Calu3 (cell line): ENCODE results near the gene NSL1. TPM values are rescaled to one million over a fixed set of nuclear protein-coding genes. Genes with fewer than 3 reads are reported as not detected.

Experiments
- BruUV-seq: library from RNA; stranded (reverse); fragments of 400-500 nt; replicated peaks from 2 replicates; lab custom pipeline; 2021; lab: Mats Ljungman, UMichigan
- CTCF ChIA-PET: fragments of 300-600 bp; sonication (Branson Sonifier 250); formaldehyde crosslinking; loops from one replicate; lab custom pipeline; 2022; ENCODE audit warnings: antibody characterized with exemption; lab: Charles Lee
- DNase-seq: peaks from one replicate; pipeline ENCODE4 v3.0.0; 2022
- H3K27ac Mint-ChIP-seq: one replicate; pipeline ENCODE4 v1.8.0; 2022; ENCODE audit warnings: mixed read lengths; ENCODE audit not compliant: unreplicated experiment
- H3K27me3 Mint-ChIP-seq: one replicate; pipeline ENCODE4 v1.8.0; 2022; ENCODE audit warnings: mixed read lengths; ENCODE audit not compliant: unreplicated experiment
- H3K36me3 Mint-ChIP-seq: one replicate; pipeline ENCODE4 v1.8.0; 2022; ENCODE audit warnings: mild to moderate bottlenecking, moderate library complexity, mixed read lengths; ENCODE audit not compliant: insufficient read depth, unreplicated experiment
- H3K4me1 Mint-ChIP-seq: one replicate; pipeline ENCODE4 v1.8.0; 2022; ENCODE audit warnings: mild to moderate bottlenecking, low read depth, mixed read lengths; ENCODE audit not compliant: unreplicated experiment
- H3K4me3 Mint-ChIP-seq: one replicate; pipeline ENCODE4 v1.8.0; 2022; ENCODE audit warnings: mild to moderate bottlenecking, low read depth, moderate library complexity, mixed read lengths; ENCODE audit not compliant: unreplicated experiment
- H3K9me3 Mint-ChIP-seq: one replicate; pipeline ENCODE4 v1.8.0; 2022; ENCODE audit warnings: low read depth, mixed read lengths; ENCODE audit not compliant: unreplicated experiment
- CTCF ChIP-seq: fragments of 200-600 bp; IDR thresholded peaks from one replicate; pipeline ENCODE4 v1.8.0; 2022; ENCODE audit warnings: antibody characterized with exemption; ENCODE audit not compliant: unreplicated experiment
- intact Hi-C: fragments of 100-400 bp; cut with micrococcal nuclease; formaldehyde crosslinking; loops from one replicate; pipeline ENCODE4 v1.10.0; 2022; ENCODE audit not compliant: unreplicated experiment
- total RNA-seq: library from RNA; stranded (reverse); gene quantifications from 2 replicates; pipeline ENCODE4 v1.2.3, GENCODE V29; 2022

The NSL1 gene
- total RNA-seq, 1 experiment from 2014 or later, result 47.2 TPM

- CTCF ChIA-PET, result interaction anchor here (0.6 kb wide), 1 partner anchor 1114 kb away, joined by 3 read pairs; no protein-coding TSS in a partner anchor
- intact Hi-C loops, result no loop called here
- Mint-ChIP-seq H3K27me3 (peaks cover 36% of the 10 kb centered on the region), H3K36me3 (no peaks in the 10 kb centered on the region), H3K9me3 (no peaks in the 10 kb centered on the region), H3K4me3 (no peak overlapping the region), H3K4me1 (no peaks in the 10 kb centered on the region), H3K27ac (no peak overlapping the region)
- TF ChIP-seq CTCF, result no peak
- DNase-seq, result no peak
- BruUV-seq, result no TSS peak
Measured at GRCh38 chr1:212684076-212684475, 107.5 kb downstream of the NSL1 start.

GRCh38 chr1:212683357-212683722, 108.2 kb downstream of the NSL1 start:
- no peaks in the 10 kb centered on the region for H3K36me3 Mint-ChIP-seq
- peaks cover 42% of the 10 kb centered on the region for H3K27me3 Mint-ChIP-seq
- intact Hi-C loops, result no loop called here
- CTCF ChIA-PET, result interaction anchor here (0.6 kb wide), 1 partner anchor 1113 kb away, joined by 3 read pairs; no protein-coding TSS in a partner anchor
- no peak overlapping the region for H3K4me3 Mint-ChIP-seq
- no peak for TF ChIP-seq CTCF
- H3K4me1 Mint-ChIP-seq, result no peaks in the 10 kb centered on the region
- no TSS peak for BruUV-seq
- H3K27ac Mint-ChIP-seq, result no peak overlapping the region
- no peaks in the 10 kb centered on the region for H3K9me3 Mint-ChIP-seq
- no peak for DNase-seq

GRCh38 chr1:212680680-212681389, 110.7 kb downstream of the NSL1 start:
- BruUV-seq, result no TSS peak
- Mint-ChIP-seq H3K4me1 (no peaks in the 10 kb centered on the region), H3K4me3 (no peak overlapping the region), H3K27me3 (peaks cover 54% of the 10 kb centered on the region), H3K27ac (no peak overlapping the region), H3K36me3 (no peaks in the 10 kb centered on the region), H3K9me3 (no peaks in the 10 kb centered on the region)
- no peak for TF ChIP-seq CTCF
- CTCF ChIA-PET, result no interaction called here
- intact Hi-C loops, result no loop called here
- DNase-seq, result no peak

- H3K9me3 Mint-ChIP-seq, result no peaks in the 10 kb centered on the region
- no peak overlapping the region for H3K27ac Mint-ChIP-seq
- peaks cover 43% of the 10 kb centered on the region for H3K27me3 Mint-ChIP-seq
- DNase-seq, result no peak
- H3K4me3 Mint-ChIP-seq, result no peak overlapping the region
- CTCF ChIA-PET, result interaction anchor here (0.9 kb wide), 1 partner anchor 14 kb away, joined by 3 read pairs; no protein-coding TSS in a partner anchor
- no peaks in the 10 kb centered on the region for H3K4me1 Mint-ChIP-seq
- no TSS peak for BruUV-seq
- TF ChIP-seq CTCF, result no peak
- H3K36me3 Mint-ChIP-seq, result no peaks in the 10 kb centered on the region
- intact Hi-C loops, result no loop called here
Measured at GRCh38 chr1:212678456-212679410, 112.8 kb downstream of the NSL1 start.
